GM12891 (cell line): ENCODE measurements around the gene MTSS2.

Experiments
- PAX5 ChIP-seq: IDR thresholded peaks from 2 replicates; pipeline ENCODE4 v1.6.1; 2011; ENCODE audit warnings: low read length, moderate library complexity, mild to moderate bottlenecking; ENCODE audit not compliant: insufficient read depth, severe bottlenecking
- POLR2A ChIP-seq: IDR thresholded peaks from 2 replicates; pipeline ENCODE4 v1.6.1; 2011; ENCODE audit warnings: low read depth, low read length, control low read depth
- POLR2AphosphoS5 ChIP-seq: IDR thresholded peaks from 2 replicates; pipeline ENCODE4 v1.6.1; 2011; ENCODE audit warnings: low read depth, low read length, control low read depth
- SPI1 ChIP-seq: IDR thresholded peaks from 2 replicates; pipeline ENCODE4 v1.6.1; 2011; ENCODE audit warnings: low read depth, low read length, control low read depth
- TAF1 ChIP-seq: IDR thresholded peaks from 2 replicates; pipeline ENCODE4 v1.6.1; 2011; ENCODE audit warnings: low read depth, low read length, control low read depth

- TF ChIP-seq POLR2AphosphoS5 (no peak), TAF1 (no peak), POLR2A (no peak), SPI1 (no peak), PAX5 (no peak)
These were observed 6.0 kb downstream of the MTSS2 start for GRCh38 chr16:70679671-70680494.
